HL-60/S4 treated with retinoic acid at 250 ng/mL for 4 days and 3 days (cell line): Measurements from ENCODE around the gene GALNT14.

Experiments used
- in situ Hi-C: fragments of 300-500 bp; cut with MboI; formaldehyde crosslinking; loops from 2 replicates; pipeline ENCODE4 v1.7.0; 2022; ENCODE audit warnings: low sequenced_read_pairs

Gene GALNT14

GRCh38 chr2:31136732-31137131, 1.5 kb downstream of the GALNT14 start:
- in situ Hi-C loops, result no loop called here

- in situ Hi-C loops, result no loop called here
Observed at GRCh38 chr2:31136000-31136399, 2.2 kb downstream of the GALNT14 start.

GRCh38 chr2:31134480-31134879, 3.8 kb downstream of the GALNT14 start:
- in situ Hi-C loops, result no loop called here

- in situ Hi-C loops, result no loop called here
Observed at GRCh38 chr2:31132786-31133185, 5.5 kb downstream of the GALNT14 start.

GRCh38 chr2:31131871-31132270, 6.4 kb downstream of the GALNT14 start:
- in situ Hi-C loops, result no loop called here

GRCh38 chr2:31129375-31130171, 8.7 kb downstream of the GALNT14 start:
- in situ Hi-C loops, result no loop called here

GRCh38 chr2:31127931-31128330, 10.3 kb downstream of the GALNT14 start:
- in situ Hi-C loops, result no loop called here

- in situ Hi-C loops, result no loop called here
Observed at GRCh38 chr2:31125918-31126695, 12.1 kb downstream of the GALNT14 start.

- in situ Hi-C loops, result no loop called here
Observed at GRCh38 chr2:31124904-31125303, 13.3 kb downstream of the GALNT14 start.

GRCh38 chr2:31122133-31122532, 16.1 kb downstream of the GALNT14 start:
- in situ Hi-C loops, result no loop called here

GRCh38 chr2:31113765-31114164, 24.5 kb downstream of the GALNT14 start:
- in situ Hi-C loops, result no loop called here

- in situ Hi-C loops, result no loop called here
Observed at GRCh38 chr2:31112544-31112943, 25.7 kb downstream of the GALNT14 start.

GRCh38 chr2:31110998-31111397, 27.2 kb downstream of the GALNT14 start:
- in situ Hi-C loops, result no loop called here

- in situ Hi-C loops, result no loop called here
Observed at GRCh38 chr2:31110431-31110830, 27.8 kb downstream of the GALNT14 start.

- in situ Hi-C loops, result no loop called here
Observed at GRCh38 chr2:31109633-31110192, 28.5 kb downstream of the GALNT14 start.

- in situ Hi-C loops, result no loop called here
Observed at GRCh38 chr2:31108561-31109286, 29.5 kb downstream of the GALNT14 start.

GRCh38 chr2:31107591-31108300, 30.5 kb downstream of the GALNT14 start:
- in situ Hi-C loops, result no loop called here

- in situ Hi-C loops, result no loop called here
Observed at GRCh38 chr2:31101701-31102100, 36.5 kb downstream of the GALNT14 start.

GRCh38 chr2:31097962-31098613, 40.2 kb downstream of the GALNT14 start:
- in situ Hi-C loops, result no loop called here

GRCh38 chr2:31090188-31090587, 48.1 kb downstream of the GALNT14 start:
- in situ Hi-C loops, result no loop called here
